ENCODE data around the gene ETV6. TPM values are rescaled to one million over a fixed set of nuclear protein-coding genes. Genes with fewer than 3 reads are reported as not detected.

Gene ETV6
- total RNA-seq, 6 donors from 2014 or later = 22.2 to 93.2 (median 37.5) TPM

DNA sequence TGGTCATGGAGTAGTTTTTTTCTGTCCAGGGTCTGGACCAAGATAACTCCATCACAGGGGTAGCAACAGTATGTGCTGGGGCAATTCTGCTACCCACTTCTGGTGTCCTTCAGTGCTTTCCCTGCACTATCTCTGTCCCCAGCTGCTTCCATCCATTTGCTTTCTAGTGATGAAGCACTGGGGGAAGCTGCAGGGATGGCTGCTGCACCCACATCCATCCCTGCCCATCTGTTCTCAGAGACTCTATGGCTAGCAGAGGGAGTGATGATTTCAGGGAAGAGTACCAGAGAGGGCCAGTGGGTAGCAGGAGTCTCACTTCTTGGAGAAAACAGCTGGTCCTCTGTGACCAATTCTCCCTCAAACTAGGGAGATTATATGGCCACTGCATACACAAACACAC lies 44.1 kb downstream of the ETV6 start:
- peaks cover 6 to 16% (median 11%) of the 10 kb centered on the region in 4 donors for H3K4me1 ChIP-seq
- no peak overlapping the region for H3K27ac ChIP-seq
- H3K4me3 ChIP-seq = no peak overlapping the region
- H3K27me3 ChIP-seq = no peaks in the 10 kb centered on the region
- DNase-seq (no peak), ATAC-seq (ENCODE audit: low FRiP score in 2 of 2) (no peak)
- H3K36me3 ChIP-seq = no peaks in the 10 kb centered on the region
- no peak for TF ChIP-seq POLR2AphosphoS5 (IDR thresholded peaks at IDR 0.05)
- no peak for TF ChIP-seq EP300 (IDR thresholded peaks at IDR 0.05)
- TF ChIP-seq, protein P1, sequence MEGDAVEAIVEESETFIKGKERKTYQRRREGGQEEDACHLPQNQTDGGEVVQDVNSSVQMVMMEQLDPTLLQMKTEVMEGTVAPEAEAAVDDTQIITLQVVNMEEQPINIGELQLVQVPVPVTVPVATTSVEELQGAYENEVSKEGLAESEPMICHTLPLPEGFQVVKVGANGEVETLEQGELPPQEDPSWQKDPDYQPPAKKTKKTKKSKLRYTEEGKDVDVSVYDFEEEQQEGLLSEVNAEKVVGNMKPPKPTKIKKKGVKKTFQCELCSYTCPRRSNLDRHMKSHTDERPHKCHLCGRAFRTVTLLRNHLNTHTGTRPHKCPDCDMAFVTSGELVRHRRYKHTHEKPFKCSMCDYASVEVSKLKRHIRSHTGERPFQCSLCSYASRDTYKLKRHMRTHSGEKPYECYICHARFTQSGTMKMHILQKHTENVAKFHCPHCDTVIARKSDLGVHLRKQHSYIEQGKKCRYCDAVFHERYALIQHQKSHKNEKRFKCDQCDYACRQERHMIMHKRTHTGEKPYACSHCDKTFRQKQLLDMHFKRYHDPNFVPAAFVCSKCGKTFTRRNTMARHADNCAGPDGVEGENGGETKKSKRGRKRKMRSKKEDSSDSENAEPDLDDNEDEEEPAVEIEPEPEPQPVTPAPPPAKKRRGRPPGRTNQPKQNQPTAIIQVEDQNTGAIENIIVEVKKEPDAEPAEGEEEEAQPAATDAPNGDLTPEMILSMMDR (IDR thresholded peaks at IDR 0.05) = no peak
- no peak for TF ChIP-seq POLR2A (IDR thresholded peaks at IDR 0.05)
- no peaks in the 10 kb centered on the region for H3K9me3 ChIP-seq

DNA sequence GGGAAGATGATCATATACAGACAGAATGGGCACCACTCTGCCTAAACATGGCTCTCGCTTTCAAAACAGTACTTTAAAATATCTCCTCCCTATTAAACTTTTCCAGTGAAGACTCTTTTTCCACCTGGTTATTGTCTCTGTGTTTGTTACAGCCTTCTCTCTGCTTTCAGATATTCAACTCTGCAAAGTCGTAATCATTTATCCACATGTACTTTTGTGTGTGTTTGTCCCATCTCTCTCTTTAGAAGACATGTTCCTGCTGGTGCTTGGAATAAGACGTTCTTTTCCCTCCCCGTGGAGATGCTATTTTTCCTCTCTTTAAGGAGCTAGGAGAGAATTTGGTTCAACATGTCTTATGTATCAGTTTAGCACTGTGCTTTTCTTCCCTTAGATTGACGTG lies 45.1 kb downstream of the ETV6 start:
- DNase-seq (no peak), ATAC-seq (ENCODE audit: low FRiP score in 2 of 2) (no peak)
- Histone ChIP-seq H3K4me3 (no peak overlapping the region), H3K27me3 (no peaks in the 10 kb centered on the region), H3K9me3 (no peaks in the 10 kb centered on the region), H3K27ac (no peak overlapping the region), H3K4me1 (peaks cover 0 to 11% (median 6%) of the 10 kb centered on the region in 4 donors), H3K36me3 (no peaks in the 10 kb centered on the region)
- WGBS, 2 donors = 75% methylated on average over 5 of the region's 5 CpGs
- TF ChIP-seq, protein P1 (IDR thresholded peaks at IDR 0.05) = no peak
- no peak for TF ChIP-seq POLR2A (IDR thresholded peaks at IDR 0.05)
- no peak for TF ChIP-seq EP300 (IDR thresholded peaks at IDR 0.05)
- no peak for TF ChIP-seq POLR2AphosphoS5 (IDR thresholded peaks at IDR 0.05)

DNA sequence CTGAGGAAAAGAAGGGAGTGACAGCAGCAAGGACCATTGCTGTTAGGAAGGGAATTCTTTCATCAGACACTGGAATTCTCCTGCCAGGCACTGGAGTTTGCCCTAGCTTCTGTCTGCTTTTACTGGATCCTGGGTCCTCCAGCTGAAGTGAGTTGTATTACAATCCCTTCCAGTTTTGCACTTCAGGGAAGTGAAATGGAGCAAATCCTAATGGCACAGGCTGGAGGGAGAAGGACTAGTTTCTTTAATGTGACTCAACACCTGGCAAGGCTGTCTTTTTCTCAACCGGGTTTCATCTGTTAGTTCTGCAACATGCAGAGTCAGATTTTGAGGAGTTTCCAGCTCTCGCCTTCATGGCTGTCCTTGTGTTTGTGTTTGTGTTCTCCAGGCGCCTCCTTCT lies 45.8 kb downstream of the ETV6 start:
- WGBS, 2 donors = 76 to 81% methylated on average over 3 of the region's 3 CpGs

DNA sequence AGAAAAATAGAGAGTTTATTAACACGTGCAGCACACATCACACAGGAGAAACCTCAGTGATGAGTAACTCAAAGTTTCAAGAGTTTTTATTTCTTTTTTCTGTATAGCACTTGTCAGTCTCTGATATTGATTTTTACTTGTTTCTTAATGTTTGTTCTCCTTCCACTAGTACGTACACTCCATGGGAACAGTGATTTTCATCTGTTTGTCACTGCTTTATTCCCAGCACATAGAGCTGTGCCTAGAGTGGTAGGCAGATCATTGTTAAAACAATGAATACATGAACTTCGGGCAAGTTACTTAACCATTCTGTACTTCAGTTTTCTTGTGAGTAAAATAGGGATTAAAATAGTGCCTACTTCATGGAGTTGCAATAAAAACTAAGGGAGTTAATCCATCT lies 46.6 kb downstream of the ETV6 start:
- H3K4me3 ChIP-seq = no peak overlapping the region
- H3K4me1 ChIP-seq = peaks cover 0 to 16% (median 8%) of the 10 kb centered on the region in 4 donors
- TF ChIP-seq POLR2AphosphoS5 (IDR thresholded peaks at IDR 0.05) (no peak), POLR2A (IDR thresholded peaks at IDR 0.05) (no peak), EP300 (IDR thresholded peaks at IDR 0.05) (no peak)
- TF ChIP-seq, protein P1 (IDR thresholded peaks at IDR 0.05) = no peak
- 86% methylated on average over 3 of the region's 3 CpGs for WGBS, 2 donors
- ATAC-seq (ENCODE audit: low FRiP score in 2 of 2) (no peak), DNase-seq (no peak)
- H3K27me3 ChIP-seq = no peaks in the 10 kb centered on the region
- no peaks in the 10 kb centered on the region for H3K9me3 ChIP-seq
- H3K27ac ChIP-seq = no peak overlapping the region
- H3K36me3 ChIP-seq = no peaks in the 10 kb centered on the region

More for the DNA sequence above, 45.8 kb downstream of the ETV6 start:
- H3K27me3 ChIP-seq = no peaks in the 10 kb centered on the region
- TF ChIP-seq EP300 (IDR thresholded peaks at IDR 0.05) = no peak
- no peak for TF ChIP-seq POLR2A (IDR thresholded peaks at IDR 0.05)
- TF ChIP-seq POLR2AphosphoS5 (IDR thresholded peaks at IDR 0.05) = no peak
- TF ChIP-seq, protein P1 (IDR thresholded peaks at IDR 0.05) = no peak
- H3K4me1 ChIP-seq = peaks cover 0 to 11% (median 6%) of the 10 kb centered on the region in 4 donors
- DNase-seq = no peak
- H3K27ac ChIP-seq = peak overlapping the region in 1 of 4 donors; percentile 17
- no peaks in the 10 kb centered on the region for H3K9me3 ChIP-seq
- H3K36me3 ChIP-seq = no peaks in the 10 kb centered on the region
- H3K4me3 ChIP-seq = no peak overlapping the region
- ATAC-seq (ENCODE audit: low FRiP score in 2 of 2) = peak in 1 of 2 donors; percentile 51

DNA sequence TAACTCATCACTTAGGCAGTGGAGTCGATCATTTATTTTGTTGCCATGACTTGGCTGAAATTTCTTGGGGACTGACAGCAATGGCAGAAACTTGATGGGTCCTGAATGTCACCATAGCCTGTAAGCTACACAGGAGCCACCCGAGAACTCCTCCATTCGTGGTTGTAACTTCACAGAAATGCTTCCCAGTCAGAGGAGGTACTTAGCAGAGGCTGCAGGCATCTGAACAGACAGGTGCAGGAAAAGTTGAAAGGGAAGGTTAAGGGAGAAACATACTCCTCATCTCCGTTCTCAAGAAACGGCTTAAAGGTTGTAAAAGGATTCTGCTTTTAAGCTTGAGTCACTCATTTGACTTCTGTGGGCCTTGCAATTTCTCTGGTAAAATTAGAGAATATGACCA lies 47.7 kb downstream of the ETV6 start:
- Histone ChIP-seq H3K27me3 (no peaks in the 10 kb centered on the region), H3K4me1 (peaks cover 0 to 16% (median 9%) of the 10 kb centered on the region in 4 donors), H3K9me3 (no peaks in the 10 kb centered on the region), H3K36me3 (no peaks in the 10 kb centered on the region), H3K27ac (no peak overlapping the region), H3K4me3 (no peak overlapping the region)
- TF ChIP-seq POLR2AphosphoS5 (IDR thresholded peaks at IDR 0.05) (no peak), EP300 (IDR thresholded peaks at IDR 0.05) (no peak), POLR2A (IDR thresholded peaks at IDR 0.05) (no peak)
- TF ChIP-seq, protein P1 (IDR thresholded peaks at IDR 0.05) = no peak
- DNase-seq = no peak
- WGBS, 2 donors = 91 to 93% methylated on average over 5 of the region's 5 CpGs
- ATAC-seq (ENCODE audit: low FRiP score in 2 of 2) = no peak

Measured in upper lobe of left lung (tissue), 6 donors.